SK-N-SH treated with all-trans-retinoic acid at 6 μM for 48 hours (cell line): ENCODE results near the gene KLHL42.

Source experiments
- ATAC-seq: fragments of 200-7000 bp; cut with Tn5 transposase; 3 replicates; pipeline ENCODE4 v1.9.1; 2020; ENCODE audit warnings: mild to moderate bottlenecking, moderate library complexity
- ARNTL ChIP-seq: fragments of 450-650 bp; formaldehyde crosslinking; IDR thresholded peaks from 2 replicates; pipeline ENCODE4 v1.5.0; 2020; ENCODE audit warnings: low read depth, mild to moderate bottlenecking, moderate library complexity, borderline replicate concordance
- BACH2 ChIP-seq: fragments of 250-450 bp; sonication (Bioruptor Pico); IDR thresholded peaks from 2 replicates; pipeline ENCODE4 v1.9.0; 2021; ENCODE audit warnings: mild to moderate bottlenecking, borderline replicate concordance
- CREB5 ChIP-seq: fragments of 250-450 bp; sonication (Bioruptor Pico); IDR thresholded peaks from 2 replicates; pipeline ENCODE4 v1.5.1; 2020; ENCODE audit warnings: low read depth, mild to moderate bottlenecking, moderate library complexity
- CSDC2 ChIP-seq: fragments of 250-450 bp; sonication (Bioruptor Pico); IDR thresholded peaks from 2 replicates; pipeline ENCODE4 v1.5.0; 2020; ENCODE audit warnings: mild to moderate bottlenecking, moderate library complexity
- CSRNP3 ChIP-seq: fragments of 250-450 bp; sonication (Bioruptor Pico); IDR thresholded peaks from 2 replicates; pipeline ENCODE4 v1.5.1; 2021; ENCODE audit warnings: mild to moderate bottlenecking, moderate library complexity
- ESRRG ChIP-seq: fragments of 250-450 bp; sonication (Bioruptor Pico); IDR thresholded peaks from 2 replicates; pipeline ENCODE4 v1.6.1; 2021; ENCODE audit warnings: mild to moderate bottlenecking
- GLIS3 ChIP-seq: fragments of 250-450 bp; sonication (Bioruptor Pico); IDR thresholded peaks from 2 replicates; pipeline ENCODE4 v1.5.0; 2020; ENCODE audit warnings: mild to moderate bottlenecking, moderate library complexity
- ISL1 ChIP-seq: fragments of 250-450 bp; sonication (Bioruptor Pico); IDR thresholded peaks from 2 replicates; pipeline ENCODE4 v2.1.2; 2022; ENCODE audit warnings: mild to moderate bottlenecking, moderate library complexity
- OSR1 ChIP-seq: fragments of 250-450 bp; sonication (Bioruptor Pico); IDR thresholded peaks from 2 replicates; pipeline ENCODE4 v1.8.0; 2022; ENCODE audit warnings: moderate library complexity, mild to moderate bottlenecking, inconsistent platforms
- POU6F1 ChIP-seq: fragments of 250-450 bp; sonication (Bioruptor Pico); IDR thresholded peaks from 2 replicates; pipeline ENCODE4 v1.8.0; 2021; ENCODE audit warnings: low read depth, mild to moderate bottlenecking, moderate library complexity, borderline replicate concordance
- PPARA ChIP-seq: fragments of 250-450 bp; sonication (Bioruptor Pico); IDR thresholded peaks from 2 replicates; pipeline ENCODE4 v1.5.0; 2020; ENCODE audit warnings: mild to moderate bottlenecking, borderline replicate concordance
- RARB ChIP-seq: fragments of 250-450 bp; sonication (Bioruptor Pico); IDR thresholded peaks from 2 replicates; pipeline ENCODE4 v1.8.0; 2021; ENCODE audit warnings: mild to moderate bottlenecking, moderate library complexity
- SNAI2 ChIP-seq: fragments of 250-450 bp; sonication (Bioruptor Pico); IDR thresholded peaks from 2 replicates; pipeline ENCODE4 v1.5.0; 2020; ENCODE audit warnings: mild to moderate bottlenecking, moderate library complexity
- TCF4 ChIP-seq: fragments of 250-450 bp; sonication (Bioruptor Pico); IDR thresholded peaks from 2 replicates; pipeline ENCODE4 v1.8.0; 2021; ENCODE audit warnings: mild to moderate bottlenecking, moderate library complexity, borderline replicate concordance
- TOX ChIP-seq: fragments of 250-450 bp; sonication (Bioruptor Pico); IDR thresholded peaks from 2 replicates; pipeline ENCODE4 v1.8.0; 2021; ENCODE audit warnings: mild to moderate bottlenecking, moderate library complexity, borderline replicate concordance
- TSHZ2 ChIP-seq: fragments of 250-450 bp; sonication (Bioruptor Pico); IDR thresholded peaks from 2 replicates; pipeline ENCODE4 v1.5.0; 2020; ENCODE audit warnings: mild to moderate bottlenecking, moderate library complexity
- ZFP30 ChIP-seq: fragments of 450-650 bp; formaldehyde crosslinking; IDR thresholded peaks from 2 replicates; pipeline ENCODE4 v1.5.0; 2022; ENCODE audit warnings: mild to moderate bottlenecking, moderate library complexity
- ZNF565 ChIP-seq: fragments of 450-650 bp; formaldehyde crosslinking; conservative IDR thresholded peaks from 2 replicates; pipeline ENCODE4 v1.5.0; 2020; ENCODE audit warnings: low read depth, mild to moderate bottlenecking, moderate library complexity
- ZNF70 ChIP-seq: fragments of 450-650 bp; formaldehyde crosslinking; IDR thresholded peaks from 2 replicates; pipeline ENCODE4 v1.5.0; 2020; ENCODE audit warnings: mild to moderate bottlenecking, moderate library complexity
- ZNF8 ChIP-seq: fragments of 450-650 bp; formaldehyde crosslinking; IDR thresholded peaks from 2 replicates; pipeline ENCODE4 v1.5.0; 2020; ENCODE audit warnings: mild to moderate bottlenecking, moderate library complexity
- TF ChIP-seq, protein P1 (sequence below): fragments of 250-450 bp; sonication (Bioruptor Pico); IDR thresholded peaks from 2 replicates; pipeline ENCODE4 v1.8.0; 2020; ENCODE audit warnings: mild to moderate bottlenecking, moderate library complexity, borderline replicate concordance

KLHL42 gene

DNA sequence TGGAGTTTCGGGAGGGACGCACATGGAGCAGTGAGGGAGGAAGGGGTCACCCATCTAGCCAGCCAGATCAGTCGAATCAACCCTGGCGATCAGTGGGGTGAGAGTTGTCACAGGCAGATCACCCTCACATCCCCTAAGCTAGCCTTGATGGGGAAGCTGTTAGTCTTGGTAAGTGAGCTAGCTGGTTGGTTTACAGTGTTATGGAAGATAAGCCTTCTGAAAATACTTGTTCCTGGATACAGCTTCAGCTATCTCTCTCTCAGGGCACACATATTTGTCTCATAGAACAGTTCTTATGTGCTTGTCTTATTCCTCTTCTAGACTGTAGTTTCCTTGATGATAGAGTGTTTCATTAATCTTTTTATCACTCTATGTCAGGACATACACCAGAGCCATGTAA, 26.2 kb downstream of the KLHL42 start:
- ATAC-seq = no peak
- TF ChIP-seq BACH2 (CRISPR knock-in tag) (no peak), GLIS3 (CRISPR knock-in tag) (no peak), TCF4 (CRISPR knock-in tag) (no peak), SNAI2 (no peak), ZFP30 (CRISPR knock-in tag) (no peak), ESRRG (no peak), TOX (CRISPR knock-in tag) (no peak), CSRNP3 (CRISPR knock-in tag) (no peak), POU6F1 (CRISPR knock-in tag) (no peak)
- TF ChIP-seq, protein P1, sequence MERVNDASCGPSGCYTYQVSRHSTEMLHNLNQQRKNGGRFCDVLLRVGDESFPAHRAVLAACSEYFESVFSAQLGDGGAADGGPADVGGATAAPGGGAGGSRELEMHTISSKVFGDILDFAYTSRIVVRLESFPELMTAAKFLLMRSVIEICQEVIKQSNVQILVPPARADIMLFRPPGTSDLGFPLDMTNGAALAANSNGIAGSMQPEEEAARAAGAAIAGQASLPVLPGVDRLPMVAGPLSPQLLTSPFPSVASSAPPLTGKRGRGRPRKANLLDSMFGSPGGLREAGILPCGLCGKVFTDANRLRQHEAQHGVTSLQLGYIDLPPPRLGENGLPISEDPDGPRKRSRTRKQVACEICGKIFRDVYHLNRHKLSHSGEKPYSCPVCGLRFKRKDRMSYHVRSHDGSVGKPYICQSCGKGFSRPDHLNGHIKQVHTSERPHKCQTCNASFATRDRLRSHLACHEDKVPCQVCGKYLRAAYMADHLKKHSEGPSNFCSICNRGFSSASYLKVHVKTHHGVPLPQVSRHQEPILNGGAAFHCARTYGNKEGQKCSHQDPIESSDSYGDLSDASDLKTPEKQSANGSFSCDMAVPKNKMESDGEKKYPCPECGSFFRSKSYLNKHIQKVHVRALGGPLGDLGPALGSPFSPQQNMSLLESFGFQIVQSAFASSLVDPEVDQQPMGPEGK = no peak

DNA sequence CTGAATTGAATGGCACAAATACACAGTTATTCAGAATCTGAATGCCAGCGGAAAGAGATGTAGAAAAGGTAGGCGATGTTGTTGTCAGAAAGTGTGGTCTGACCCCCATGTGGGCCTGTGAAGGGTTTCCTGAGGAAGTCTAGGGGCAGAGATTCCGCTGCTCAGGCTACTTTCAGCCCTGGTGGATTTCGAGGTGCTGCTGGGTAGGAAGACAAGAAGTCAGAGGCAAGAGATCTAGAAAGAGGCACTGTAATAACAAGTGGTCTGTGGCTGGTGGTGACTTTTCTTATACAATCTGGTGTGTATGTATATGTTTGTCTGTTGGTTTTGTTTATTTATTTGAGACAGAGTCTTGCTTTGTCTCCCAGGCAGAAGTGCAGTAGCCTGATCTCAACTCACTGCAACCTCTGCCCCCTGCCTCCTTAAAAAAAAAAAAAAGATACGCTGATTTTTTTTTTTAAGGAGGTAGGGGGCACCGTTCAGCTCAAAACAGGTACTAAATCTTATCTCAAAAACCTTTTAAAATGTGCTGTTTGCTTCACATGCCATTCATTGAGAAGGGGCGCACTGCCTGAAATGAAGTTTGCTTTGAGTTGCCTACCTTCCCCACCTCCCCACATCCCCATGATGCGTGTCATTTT, 27.1 kb downstream of the KLHL42 start:
- ATAC-seq = no peak
- no peak for TF ChIP-seq ZNF565
- TF ChIP-seq ZNF8 (CRISPR knock-in tag) = no peak
- TF ChIP-seq CREB5 (CRISPR knock-in tag) = no peak
- TF ChIP-seq ARNTL = no peak
- no peak for TF ChIP-seq TCF4 (CRISPR knock-in tag)
- no peak for TF ChIP-seq CSDC2
- no peak for TF ChIP-seq ZNF70 (CRISPR knock-in tag)
- no peak for TF ChIP-seq ESRRG
- TF ChIP-seq RARB (CRISPR knock-in tag) = no peak
- TF ChIP-seq TSHZ2 (CRISPR knock-in tag) = no peak
- TF ChIP-seq, protein P1 = no peak
- no peak for TF ChIP-seq ISL1 (CRISPR knock-in tag)
- TF ChIP-seq OSR1 (CRISPR knock-in tag) = no peak
- TF ChIP-seq, all 23 proteins: peak for 0

- TF ChIP-seq OSR1 (CRISPR knock-in tag) (no peak), ZNF70 (CRISPR knock-in tag) (no peak), ZNF565 (no peak), ZFP30 (CRISPR knock-in tag) (no peak), PPARA (no peak)
- no peak for ATAC-seq
These were observed 28.8 kb downstream of the KLHL42 start for GRCh38 chr12:27808841-27809240.
